Tibial nerve (tissue), 4 donors: Measurements from ENCODE around the gene PKNOX2.

Experiments
- CTCF ChIP-seq, 5 experiments: fragments of 200-600 bp in 3 of 5; fragments of 450-650 bp in 2 of 5; sonication (generic) in 3 of 5; IDR thresholded peaks; one replicate each; pipeline ENCODE4 v1.5.1; 2016 to 2019; ENCODE audit warnings: antibody characterized with exemption in 5 of 5, mild to moderate bottlenecking in 3 of 5, moderate library complexity in 2 of 5
- EP300 ChIP-seq, 2 donors: sonication (generic); formaldehyde crosslinking; IDR thresholded peaks; one replicate each; pipeline ENCODE4 v1.6.1; 2017; ENCODE audit warnings: antibody characterized with exemption in 2 of 2, mild to moderate bottlenecking in 1 of 2
- POLR2A ChIP-seq, 2 donors: fragments of 450-650 bp; IDR thresholded peaks; one replicate each; pipeline ENCODE4 v1.6.1; 2017; ENCODE audit warnings: antibody characterized with exemption in 2 of 2, mild to moderate bottlenecking in 2 of 2, moderate library complexity in 2 of 2

- TF ChIP-seq CTCF (IDR thresholded peaks at IDR 0.05): no peak
- peak in 1 of 2 donors; percentile 72 for TF ChIP-seq EP300 (IDR thresholded peaks at IDR 0.05)
- TF ChIP-seq POLR2A (IDR thresholded peaks at IDR 0.05): peak in 1 of 2 donors; percentile 40
Measured at GRCh38 chr11:125451400-125452124, 287.0 kb downstream of the PKNOX2 start.
